GM18873 (cell line): ENCODE data around the gene STOM.

Source experiments
- ATAC-seq: cut with Tn5 transposase; IDR thresholded peaks from one replicate; pipeline ENCODE4 v1.9.1; 2021; ENCODE audit warnings: mild to moderate bottlenecking, moderate library complexity, moderate number of reproducible peaks; ENCODE audit not compliant: unreplicated experiment, low FRiP score

The STOM gene

DNA sequence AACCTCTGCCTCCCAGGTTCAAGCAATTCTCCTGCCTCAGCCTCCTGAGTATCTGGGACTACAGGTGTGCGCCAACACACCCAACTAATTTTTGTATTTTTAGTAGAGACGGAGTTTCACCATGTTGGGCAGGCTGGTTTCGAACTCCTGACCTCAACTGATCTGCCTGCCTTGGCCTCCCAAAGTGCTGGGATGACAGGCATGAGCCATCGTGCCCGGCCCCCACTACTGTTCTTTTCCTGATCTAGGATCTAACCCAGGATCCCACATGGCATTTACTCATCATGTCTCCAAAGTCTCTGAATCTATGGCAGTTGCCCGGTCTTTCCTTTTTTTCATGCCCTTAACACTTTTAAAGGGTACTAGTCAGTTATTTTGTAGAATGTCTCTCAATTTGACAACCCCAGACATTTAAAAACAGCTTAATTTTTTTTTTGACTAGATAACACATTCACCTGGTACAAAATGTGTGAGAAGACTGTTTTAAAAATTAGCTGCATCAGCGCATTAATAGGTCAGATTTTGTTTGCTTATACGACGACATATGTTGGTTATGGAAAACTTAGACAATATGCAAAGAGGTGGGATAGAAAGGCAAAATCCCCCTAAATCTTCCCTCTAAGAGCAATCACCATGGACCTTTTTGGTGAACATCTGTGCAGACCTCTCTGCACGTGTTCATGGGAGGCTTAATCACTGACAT, 46.5 kb downstream of the STOM start:
- ATAC-seq: no peak

GRCh38 chr9:121322737-121323448, 47.2 kb downstream of the STOM start:
- ATAC-seq: no peak

- ATAC-seq: no peak
These were observed 47.9 kb downstream of the STOM start for GRCh38 chr9:121322037-121322736.

DNA sequence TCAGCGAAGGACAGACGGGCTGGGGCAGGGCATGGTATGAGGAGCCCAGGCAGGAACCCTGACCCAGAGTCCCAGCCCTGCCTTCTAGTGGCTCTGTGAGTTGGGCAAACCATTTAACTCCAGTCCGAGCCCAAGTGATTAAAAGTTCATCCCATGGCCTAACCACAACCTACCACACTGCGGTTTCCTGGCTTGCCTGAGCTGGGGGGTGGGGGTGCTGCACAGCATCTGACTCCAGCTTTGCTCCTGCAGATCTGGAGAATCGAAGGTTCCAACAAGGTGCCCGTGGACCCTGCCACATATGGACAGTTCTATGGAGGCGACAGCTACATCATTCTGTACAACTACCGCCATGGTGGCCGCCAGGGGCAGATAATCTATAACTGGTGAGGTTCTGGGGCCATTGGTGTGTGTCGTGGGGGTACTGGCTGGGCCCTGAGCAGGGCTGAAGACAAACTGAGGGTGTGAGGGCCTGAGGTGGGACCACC, 49.0 kb downstream of the STOM start:
- ATAC-seq: no peak

GRCh38 chr9:121319383-121319780, 50.7 kb downstream of the STOM start:
- no peak for ATAC-seq

DNA sequence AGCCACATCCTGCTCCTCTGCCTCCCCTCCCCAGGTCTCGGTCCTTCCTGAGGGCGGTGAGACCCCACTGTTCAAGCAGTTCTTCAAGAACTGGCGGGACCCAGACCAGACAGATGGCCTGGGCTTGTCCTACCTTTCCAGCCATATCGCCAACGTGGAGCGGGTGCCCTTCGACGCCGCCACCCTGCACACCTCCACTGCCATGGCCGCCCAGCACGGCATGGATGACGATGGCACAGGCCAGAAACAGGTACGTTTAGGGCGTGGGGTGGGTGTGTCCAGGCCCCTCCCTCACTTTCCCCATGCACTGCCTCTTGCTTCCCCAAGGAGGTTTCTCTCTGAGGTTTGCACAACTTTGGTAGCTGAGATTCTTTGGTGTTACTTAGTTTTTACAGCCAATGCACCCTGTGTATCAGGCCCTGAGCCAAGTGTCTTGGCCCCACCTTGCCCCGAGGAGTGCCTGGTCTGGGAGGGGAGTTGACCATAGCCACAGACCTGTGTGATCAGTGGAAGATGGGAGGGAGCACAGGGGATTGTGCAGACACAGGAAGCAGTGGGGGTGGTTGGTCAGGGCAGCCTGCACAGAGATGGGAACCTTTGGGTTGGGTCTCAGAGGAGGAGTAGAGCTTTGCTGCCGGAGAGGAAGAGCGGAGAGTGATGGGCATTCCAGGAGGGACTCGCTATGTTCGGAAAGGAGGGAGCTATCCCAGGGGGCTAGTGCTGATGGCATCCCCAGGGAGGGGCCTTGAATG, 51.2 kb downstream of the STOM start:
- no peak for ATAC-seq

- no peak for ATAC-seq
These were observed 52.1 kb downstream of the STOM start for GRCh38 chr9:121317737-121318630.

- no peak for ATAC-seq
These were observed 53.1 kb downstream of the STOM start for GRCh38 chr9:121316852-121317373.

GRCh38 chr9:121316378-121316777, 53.7 kb downstream of the STOM start:
- no peak for ATAC-seq

GRCh38 chr9:121313458-121314152, 56.4 kb downstream of the STOM start:
- ATAC-seq: no peak

GRCh38 chr9:121312169-121312568, 57.9 kb downstream of the STOM start:
- ATAC-seq: no peak

- no peak for ATAC-seq
These were observed 59.5 kb downstream of the STOM start for GRCh38 chr9:121310571-121310970.

DNA sequence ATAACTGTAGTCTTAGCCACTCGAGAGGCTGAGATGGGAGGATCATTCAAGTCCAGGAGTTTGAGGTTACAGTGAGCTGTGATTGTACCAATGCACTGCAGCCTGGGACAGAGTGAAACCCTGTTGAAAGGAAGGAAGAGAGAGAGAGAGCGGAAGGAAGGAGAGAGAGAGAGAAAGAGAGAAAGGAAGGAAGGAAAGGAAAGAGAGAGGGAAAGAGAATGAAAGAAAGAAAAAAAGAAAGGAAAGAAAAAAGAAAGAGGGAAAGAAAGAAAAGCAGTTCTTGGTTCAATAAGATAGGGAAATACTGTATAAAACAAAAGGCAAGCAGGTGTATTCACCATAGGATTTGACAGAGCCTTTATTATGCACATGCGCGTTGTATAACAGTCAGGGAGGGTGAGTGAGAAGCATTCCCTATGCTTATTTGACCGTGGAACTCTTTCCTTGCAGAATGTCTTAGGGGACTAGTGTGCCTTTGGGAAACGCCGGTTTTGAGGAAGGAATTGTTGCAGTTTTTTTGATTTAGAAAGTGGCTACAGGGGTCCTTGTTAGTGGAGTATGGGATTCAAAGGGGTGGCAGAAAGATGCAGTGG, 60.1 kb downstream of the STOM start:
- no peak for ATAC-seq

DNA sequence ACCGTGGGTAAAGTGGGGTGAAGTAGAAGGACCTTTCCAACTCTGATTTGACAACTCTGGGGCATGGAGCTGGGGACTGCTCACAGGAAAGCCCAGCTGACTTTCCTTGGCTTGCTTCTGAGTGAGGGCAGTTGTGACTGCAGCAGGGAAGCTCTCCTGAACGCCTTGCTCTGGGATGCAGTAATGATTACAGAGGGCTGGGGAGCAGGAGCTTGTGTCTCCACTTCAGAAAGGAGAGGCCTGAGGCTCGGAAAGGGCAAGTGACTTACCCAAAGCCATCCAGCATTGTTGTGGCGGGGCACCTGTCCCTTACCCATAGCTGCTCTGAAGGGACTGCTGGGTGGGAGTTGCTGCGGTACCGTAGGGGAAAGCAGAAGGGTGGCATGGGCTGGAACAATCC, 60.9 kb downstream of the STOM start:
- ATAC-seq: no peak

DNA sequence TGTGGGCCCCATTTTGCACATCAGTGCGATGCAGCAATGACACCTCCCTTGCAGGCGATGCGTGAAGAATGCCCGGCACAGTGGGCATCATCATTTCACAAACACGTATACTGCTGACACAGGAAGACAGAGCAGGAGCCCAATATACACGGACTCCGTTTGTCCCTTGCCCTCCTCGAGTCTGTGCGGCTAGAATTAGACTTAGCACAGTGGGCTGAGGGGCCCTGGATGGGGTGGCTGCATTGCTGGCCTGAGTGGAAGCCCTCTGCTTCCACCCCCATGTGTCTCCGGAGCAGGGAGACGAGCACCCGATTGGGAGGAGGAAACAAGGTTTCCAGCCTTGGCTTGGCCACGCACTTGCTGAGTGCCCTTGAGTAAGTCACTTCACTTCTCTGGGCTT, 61.3 kb downstream of the STOM start:
- ATAC-seq: no peak

- no peak for ATAC-seq
These were observed 62.1 kb downstream of the STOM start for GRCh38 chr9:121307976-121308375.

GRCh38 chr9:121305269-121305994, 64.6 kb downstream of the STOM start:
- no peak for ATAC-seq

GRCh38 chr9:121304707-121305106, 65.3 kb downstream of the STOM start:
- ATAC-seq: no peak
